AG04449 (cell line): ENCODE data around the gene SLC12A3.

Source experiments
- CTCF ChIA-PET: fragments of 350-600 bp; formaldehyde crosslinking; extraction: SDS; loops from one replicate; lab custom pipeline; 2021; ENCODE audit warnings: antibody characterized with exemption; lab: Yijun Ruan, JAX
- POLR2A ChIA-PET: fragments of 400-600, 350-600 bp; formaldehyde crosslinking; extraction: SDS; loops from one replicate; lab custom pipeline; 2020; ENCODE audit warnings: antibody characterized with exemption, inconsistent platforms; lab: Yijun Ruan, JAX
- DNase-seq: peaks from one replicate; pipeline ENCODE4 v3.0.0-alpha.2; 2010; ENCODE audit warnings: low read depth, low spot score
- H3K4me3 ChIP-seq: 2 replicates; pipeline ENCODE4 v1.5.1; 2011; ENCODE audit warnings: low read depth, mild to moderate bottlenecking, control low read depth, low read length
- TF ChIP-seq, protein P1 (sequence below): IDR thresholded peaks from one replicate; pipeline ENCODE4 v1.5.1; 2011; ENCODE audit warnings: mild to moderate bottlenecking, moderate library complexity, low read length, control low read depth, inconsistent platforms; ENCODE audit not compliant: insufficient read depth; ENCODE audit errors: missing control alignments

The SLC12A3 gene

DNA sequence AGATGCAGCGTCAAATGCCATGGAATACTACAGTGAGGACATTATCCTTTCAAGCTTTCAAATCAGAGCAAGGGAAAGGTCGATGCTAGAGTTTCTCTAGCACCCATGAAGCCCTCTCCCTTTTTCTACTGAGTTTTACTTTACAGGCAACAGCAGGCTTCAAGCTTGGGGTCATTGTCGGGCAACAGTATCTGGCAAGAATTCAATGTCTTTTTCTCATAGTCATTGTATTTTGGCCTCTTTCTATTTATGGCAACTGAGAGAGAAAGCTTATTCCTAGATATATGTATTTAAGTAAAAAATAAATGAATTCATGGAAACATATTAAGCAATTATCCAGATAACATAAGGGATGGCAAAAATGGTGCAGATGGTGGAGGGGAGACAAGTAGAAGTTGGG lies 96.4 kb downstream of the SLC12A3 start:
- CTCF ChIA-PET, result interaction anchor here (1.0 to 5.3 kb wide), 5 partner anchors 9 to 128 kb away, joined by 3 to 49 read pairs (median 4); no protein-coding TSS in a partner anchor
- POLR2A ChIA-PET, result interaction anchor here (0.8 kb wide), 1 partner anchor 16 kb away, joined by 4 read pairs; no protein-coding TSS in a partner anchor
- H3K4me3 ChIP-seq, result no peak overlapping the region
- TF ChIP-seq, protein P1, sequence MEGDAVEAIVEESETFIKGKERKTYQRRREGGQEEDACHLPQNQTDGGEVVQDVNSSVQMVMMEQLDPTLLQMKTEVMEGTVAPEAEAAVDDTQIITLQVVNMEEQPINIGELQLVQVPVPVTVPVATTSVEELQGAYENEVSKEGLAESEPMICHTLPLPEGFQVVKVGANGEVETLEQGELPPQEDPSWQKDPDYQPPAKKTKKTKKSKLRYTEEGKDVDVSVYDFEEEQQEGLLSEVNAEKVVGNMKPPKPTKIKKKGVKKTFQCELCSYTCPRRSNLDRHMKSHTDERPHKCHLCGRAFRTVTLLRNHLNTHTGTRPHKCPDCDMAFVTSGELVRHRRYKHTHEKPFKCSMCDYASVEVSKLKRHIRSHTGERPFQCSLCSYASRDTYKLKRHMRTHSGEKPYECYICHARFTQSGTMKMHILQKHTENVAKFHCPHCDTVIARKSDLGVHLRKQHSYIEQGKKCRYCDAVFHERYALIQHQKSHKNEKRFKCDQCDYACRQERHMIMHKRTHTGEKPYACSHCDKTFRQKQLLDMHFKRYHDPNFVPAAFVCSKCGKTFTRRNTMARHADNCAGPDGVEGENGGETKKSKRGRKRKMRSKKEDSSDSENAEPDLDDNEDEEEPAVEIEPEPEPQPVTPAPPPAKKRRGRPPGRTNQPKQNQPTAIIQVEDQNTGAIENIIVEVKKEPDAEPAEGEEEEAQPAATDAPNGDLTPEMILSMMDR, result no peak
- DNase-seq, result no peak

DNA sequence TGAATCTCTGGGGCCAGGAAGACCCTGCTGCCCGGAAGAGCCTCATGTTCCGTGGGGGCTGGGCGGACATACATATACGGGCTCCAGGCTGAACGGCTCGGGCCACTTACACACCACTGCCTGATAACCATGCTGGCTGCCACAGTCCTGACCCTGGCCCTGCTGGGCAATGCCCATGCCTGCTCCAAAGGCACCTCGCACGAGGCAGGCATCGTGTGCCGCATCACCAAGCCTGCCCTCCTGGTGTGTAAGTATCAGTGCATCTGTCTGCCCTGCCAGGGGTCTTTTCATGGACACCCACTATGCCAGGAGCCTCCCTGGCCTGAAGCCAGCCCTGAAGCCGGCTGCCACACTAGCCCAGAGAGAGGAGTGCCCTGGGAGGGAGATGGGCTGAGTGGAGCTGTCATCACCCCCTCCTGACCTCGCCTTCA lies 96.9 kb downstream of the SLC12A3 start, which contains the start of gene CETP:
Gene CETP (plus strand): TSS at position 100 of the 431 bp plus-strand sequence. CDS start 30 bp downstream, at position 130.
- ChIA-PET CTCF (interaction anchor here (1.0 to 5.3 kb wide), 6 partner anchors 9 to 128 kb away, joined by 3 to 49 read pairs (median 16); no protein-coding TSS in a partner anchor), POLR2A (interaction anchor here (0.8 kb wide), 1 partner anchor 16 kb away, joined by 4 read pairs; no protein-coding TSS in a partner anchor)
- DNase-seq, result no peak
- TF ChIP-seq, protein P1, result no peak
- no peak within 1 kb of the TSS for H3K4me3 ChIP-seq

DNA sequence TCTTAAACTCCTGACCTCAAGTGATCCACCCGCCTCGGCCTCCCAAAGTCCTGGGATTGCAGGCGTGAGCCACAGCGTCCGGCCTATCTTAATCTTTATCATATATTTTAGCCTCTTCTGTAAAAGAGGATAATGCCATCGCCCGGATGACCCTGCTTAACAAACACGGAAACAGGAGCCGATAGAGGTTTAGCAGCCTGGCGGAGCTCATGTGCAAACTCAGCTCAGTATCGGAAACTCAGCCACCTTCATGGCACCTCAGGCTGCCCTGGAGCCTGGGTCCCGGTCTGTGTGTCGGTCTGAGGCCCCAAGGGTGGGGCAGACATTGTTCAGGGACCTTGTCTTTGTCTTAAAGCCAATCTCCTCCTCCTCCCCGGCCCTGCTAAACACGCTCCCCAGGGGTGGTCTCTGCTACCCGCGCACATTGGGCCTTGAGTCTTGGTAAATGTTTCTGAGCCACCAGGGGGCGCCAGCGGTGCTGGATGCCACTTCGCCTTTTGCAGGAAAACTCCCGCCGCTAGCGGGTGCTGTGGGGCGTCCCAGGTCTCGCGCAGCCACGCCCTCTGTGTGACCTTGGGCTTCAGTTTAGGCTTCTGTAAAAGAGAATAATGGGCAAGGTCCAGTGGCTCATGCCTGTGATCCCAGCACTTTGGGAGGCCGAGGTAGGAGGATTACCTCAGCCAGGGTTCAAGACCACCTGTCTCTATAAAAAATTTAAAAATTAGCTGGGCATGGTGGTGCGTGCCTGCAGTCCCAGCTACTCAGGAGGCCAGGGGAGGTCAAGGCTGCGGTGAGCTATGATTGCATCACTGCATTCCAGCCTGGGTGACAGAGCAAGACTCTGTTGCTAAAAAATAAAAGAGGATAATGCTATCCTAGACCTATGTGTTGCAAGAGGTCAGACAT lies 99.5 kb downstream of the SLC12A3 start:
- TF ChIP-seq, protein P1, result peak; percentile 76
- peak; percentile 36 for DNase-seq
- ChIA-PET CTCF (interaction anchor here (0.7 to 5.3 kb wide), 15 partner anchors 8 to 202 kb away, joined by 3 to 49 read pairs (median 3); no protein-coding TSS in a partner anchor), POLR2A (no interaction called here)
- no peak overlapping the region for H3K4me3 ChIP-seq
